Tibial nerve (tissue), 4 donors: Measurements from ENCODE around the gene TMEM94. TPM values are rescaled to one million over a fixed set of nuclear protein-coding genes. Genes with fewer than 3 reads are reported as not detected.
A peak's percentile ranks its signal among the peaks of the same experiment; 100 is the strongest.

Source experiments
- DNase-seq, 2 donors: peaks; one replicate each; pipeline ENCODE4 v3.0.0-alpha.2; 2019; ENCODE audit warnings: low spot score in 2 of 2
- H3K27ac ChIP-seq, 4 donors: fragments of 200-600 bp; sonication (generic) in 3 of 4; one replicate each; pipeline ENCODE4 v1.5.1; 2017 to 2019; ENCODE audit warnings: mild to moderate bottlenecking in 1 of 4
- H3K27me3 ChIP-seq, 2 donors: fragments of 200-600 bp; sonication (generic) in 1 of 2; one replicate each; pipeline versions ENCODE4 v1.5.1 to v1.6.0; 2017 to 2019
- H3K36me3 ChIP-seq, 3 donors: fragments of 200-600 bp; sonication (generic); one replicate each; pipeline ENCODE4 v1.5.1; 2018 to 2019
- H3K4me1 ChIP-seq, 4 donors: fragments of 200-600 bp; sonication (generic) in 3 of 4; one replicate each; pipeline ENCODE4 v1.5.1; 2017 to 2019
- H3K4me3 ChIP-seq, 4 donors: fragments of 200-600 bp; sonication (generic) in 3 of 4; one replicate each; pipeline ENCODE4 v1.5.1; 2017 to 2019; ENCODE audit warnings: mild to moderate bottlenecking in 1 of 4, moderate library complexity in 1 of 4
- H3K9me3 ChIP-seq, 4 donors: fragments of 200-600 bp; sonication (generic) in 3 of 4; one replicate each; pipeline ENCODE4 v1.5.1; 2017 to 2019
- EP300 ChIP-seq, 2 donors: sonication (generic); formaldehyde crosslinking; IDR thresholded peaks; one replicate each; pipeline ENCODE4 v1.6.1; 2017; ENCODE audit warnings: antibody characterized with exemption in 2 of 2, mild to moderate bottlenecking in 1 of 2
- POLR2A ChIP-seq, 2 donors: fragments of 450-650 bp; IDR thresholded peaks; one replicate each; pipeline ENCODE4 v1.6.1; 2017; ENCODE audit warnings: antibody characterized with exemption in 2 of 2, mild to moderate bottlenecking in 2 of 2, moderate library complexity in 2 of 2
- WGBS, 2 donors: methylation state at CpG; one replicate each; pipeline ENCODE4 v1.1.5; 2018; 5-methylcytosine and 5-hydroxymethylcytosine counted together
- total RNA-seq, 4 donors: library from RNA; depleted of rRNA; stranded (reverse); fragments of >200 nt; gene quantifications; one replicate each; pipeline ENCODE4 v1.1.0, GENCODE V29; 2016
- TF ChIP-seq, protein P1 (sequence below), 5 experiments: fragments of 200-600 bp in 3 of 5; fragments of 450-650 bp in 2 of 5; sonication (generic) in 3 of 5; IDR thresholded peaks; one replicate each; pipeline ENCODE4 v1.5.1; 2016 to 2019; ENCODE audit warnings: antibody characterized with exemption in 5 of 5, mild to moderate bottlenecking in 3 of 5, moderate library complexity in 2 of 5

TMEM94 gene
- total RNA-seq, 4 donors from 2014 or later: 84.3 to 95.1 (median 89.9) TPM

DNA sequence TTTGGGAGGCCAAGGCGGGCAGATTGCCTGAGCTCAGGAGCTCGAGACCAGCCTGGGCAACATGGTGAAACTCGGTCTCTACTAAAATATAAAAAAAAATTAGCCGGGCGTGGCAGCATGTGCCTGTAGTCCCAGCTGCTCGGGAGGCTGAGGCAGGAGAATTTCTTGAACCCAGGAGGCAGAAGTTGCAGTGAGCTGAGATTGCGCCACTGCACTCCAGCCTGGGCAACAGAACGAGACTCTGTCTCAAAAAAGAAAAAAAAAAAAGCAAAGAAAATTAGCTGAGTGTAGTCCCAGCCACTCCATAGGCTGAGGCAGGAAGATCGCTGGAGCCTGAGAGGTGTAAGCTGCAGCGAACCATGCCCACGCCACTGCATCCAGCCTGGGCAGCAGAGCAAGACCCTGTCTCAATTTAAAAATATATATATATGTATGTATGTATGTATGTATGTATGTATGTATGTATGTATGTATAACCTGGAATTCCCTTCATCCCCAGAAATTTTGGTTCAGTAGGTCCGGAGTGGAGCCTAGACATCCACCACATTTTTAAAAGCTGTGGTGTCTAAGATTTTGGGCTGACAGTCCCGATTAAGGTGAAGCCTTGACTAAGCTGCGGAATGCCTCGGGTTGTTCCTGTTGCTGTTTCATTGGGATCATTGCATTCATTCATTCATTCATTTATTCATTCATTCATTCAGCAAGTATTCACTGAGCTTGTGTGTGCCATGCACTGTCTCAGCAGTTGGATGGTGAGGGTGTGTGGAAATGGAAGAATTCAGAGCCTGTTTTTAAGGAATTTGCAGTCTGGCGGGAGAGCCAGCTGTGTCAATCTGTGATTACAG, 25.9 kb downstream of the TMEM94 start:
- Histone ChIP-seq H3K4me1 (peaks cover 0 to 90% (median 35%) of the 10 kb centered on the region in 4 donors), H3K36me3 (peaks cover 0 to 6% (median 0%) of the 10 kb centered on the region in 3 donors), H3K27me3 (no peaks in the 10 kb centered on the region), H3K9me3 (no peaks in the 10 kb centered on the region), H3K27ac (peak overlapping the region in 2 of 4 donors; percentile 55 to 57), H3K4me3 (no peak overlapping the region)
- WGBS, 2 donors: 83 to 87% methylated on average over 16 of the region's 16 CpGs
- DNase-seq: no peak
- TF ChIP-seq, protein P1, sequence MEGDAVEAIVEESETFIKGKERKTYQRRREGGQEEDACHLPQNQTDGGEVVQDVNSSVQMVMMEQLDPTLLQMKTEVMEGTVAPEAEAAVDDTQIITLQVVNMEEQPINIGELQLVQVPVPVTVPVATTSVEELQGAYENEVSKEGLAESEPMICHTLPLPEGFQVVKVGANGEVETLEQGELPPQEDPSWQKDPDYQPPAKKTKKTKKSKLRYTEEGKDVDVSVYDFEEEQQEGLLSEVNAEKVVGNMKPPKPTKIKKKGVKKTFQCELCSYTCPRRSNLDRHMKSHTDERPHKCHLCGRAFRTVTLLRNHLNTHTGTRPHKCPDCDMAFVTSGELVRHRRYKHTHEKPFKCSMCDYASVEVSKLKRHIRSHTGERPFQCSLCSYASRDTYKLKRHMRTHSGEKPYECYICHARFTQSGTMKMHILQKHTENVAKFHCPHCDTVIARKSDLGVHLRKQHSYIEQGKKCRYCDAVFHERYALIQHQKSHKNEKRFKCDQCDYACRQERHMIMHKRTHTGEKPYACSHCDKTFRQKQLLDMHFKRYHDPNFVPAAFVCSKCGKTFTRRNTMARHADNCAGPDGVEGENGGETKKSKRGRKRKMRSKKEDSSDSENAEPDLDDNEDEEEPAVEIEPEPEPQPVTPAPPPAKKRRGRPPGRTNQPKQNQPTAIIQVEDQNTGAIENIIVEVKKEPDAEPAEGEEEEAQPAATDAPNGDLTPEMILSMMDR (IDR thresholded peaks at IDR 0.05): no peak
- no peak for TF ChIP-seq POLR2A (IDR thresholded peaks at IDR 0.05)
- TF ChIP-seq EP300 (IDR thresholded peaks at IDR 0.05): no peak

DNA sequence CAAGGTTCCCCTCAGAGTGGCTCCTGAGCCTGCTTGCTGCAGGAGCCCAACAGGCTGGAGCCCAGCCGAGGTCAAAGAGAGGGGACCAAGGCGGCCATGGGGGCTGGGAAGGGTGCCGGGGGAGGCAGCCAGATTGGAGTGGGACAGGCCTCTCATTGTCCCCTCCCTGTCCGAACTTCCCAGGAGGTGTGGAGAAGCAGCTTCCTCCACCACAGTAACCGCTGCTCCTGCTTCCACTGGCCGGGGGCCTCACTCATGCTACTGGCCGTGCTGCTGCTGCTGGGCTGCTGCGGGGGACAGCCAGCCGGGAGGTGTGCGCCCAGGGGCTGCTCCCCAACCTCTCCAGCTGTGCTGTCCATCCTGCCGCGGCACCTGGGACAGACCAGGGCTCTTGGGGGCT, 29.3 kb downstream of the TMEM94 start:
- Histone ChIP-seq H3K27me3 (no peaks in the 10 kb centered on the region), H3K36me3 (peaks cover 0 to 15% (median 0%) of the 10 kb centered on the region in 3 donors), H3K27ac (peak overlapping the region; percentile 22 to 69 (median 35)), H3K4me3 (peak overlapping the region in 1 of 4 donors; percentile 8), H3K9me3 (no peaks in the 10 kb centered on the region), H3K4me1 (peaks cover 0 to 97% (median 40%) of the 10 kb centered on the region in 4 donors)
- WGBS, 2 donors: 45 to 61% methylated on average over 7 to 12 of the region's 12 CpGs
- TF ChIP-seq, protein P1 (IDR thresholded peaks at IDR 0.05): no peak
- no peak for TF ChIP-seq EP300 (IDR thresholded peaks at IDR 0.05)
- TF ChIP-seq POLR2A (IDR thresholded peaks at IDR 0.05): no peak
- DNase-seq: no peak

DNA sequence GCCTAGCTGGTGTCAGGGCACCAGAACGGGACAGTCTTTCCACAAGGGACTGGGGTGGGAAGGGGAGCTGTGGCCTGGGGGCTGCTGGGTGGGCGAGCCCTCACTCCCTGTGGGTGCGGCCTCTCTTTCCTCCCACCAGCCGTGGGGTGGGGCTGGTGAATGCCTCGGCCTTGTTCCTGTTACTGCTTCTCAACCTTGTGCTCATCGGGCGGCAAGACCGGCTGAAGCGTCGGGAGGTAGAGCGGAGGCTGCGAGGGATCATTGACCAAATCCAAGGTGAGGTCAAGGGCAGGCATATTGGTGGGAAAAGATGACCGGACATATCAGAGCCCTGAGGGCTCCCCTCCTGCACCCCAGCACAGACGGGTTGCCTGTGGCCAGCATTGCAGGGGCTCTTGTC, 29.7 kb downstream of the TMEM94 start:
- peaks cover 0 to 19% (median 0%) of the 10 kb centered on the region in 3 donors for H3K36me3 ChIP-seq
- H3K27me3 ChIP-seq: no peaks in the 10 kb centered on the region
- peaks cover 0 to 97% (median 39%) of the 10 kb centered on the region in 4 donors for H3K4me1 ChIP-seq
- no peak for DNase-seq
- 53 to 66% methylated on average over 14 of the region's 14 CpGs for WGBS, 2 donors
- no peaks in the 10 kb centered on the region for H3K9me3 ChIP-seq
- TF ChIP-seq, protein P1 (IDR thresholded peaks at IDR 0.05): no peak
- TF ChIP-seq POLR2A (IDR thresholded peaks at IDR 0.05): no peak
- no peak for TF ChIP-seq EP300 (IDR thresholded peaks at IDR 0.05)
- no peak overlapping the region for H3K4me3 ChIP-seq
- H3K27ac ChIP-seq: peak overlapping the region in 3 of 4 donors; percentile 26 to 69 (median 44)

DNA sequence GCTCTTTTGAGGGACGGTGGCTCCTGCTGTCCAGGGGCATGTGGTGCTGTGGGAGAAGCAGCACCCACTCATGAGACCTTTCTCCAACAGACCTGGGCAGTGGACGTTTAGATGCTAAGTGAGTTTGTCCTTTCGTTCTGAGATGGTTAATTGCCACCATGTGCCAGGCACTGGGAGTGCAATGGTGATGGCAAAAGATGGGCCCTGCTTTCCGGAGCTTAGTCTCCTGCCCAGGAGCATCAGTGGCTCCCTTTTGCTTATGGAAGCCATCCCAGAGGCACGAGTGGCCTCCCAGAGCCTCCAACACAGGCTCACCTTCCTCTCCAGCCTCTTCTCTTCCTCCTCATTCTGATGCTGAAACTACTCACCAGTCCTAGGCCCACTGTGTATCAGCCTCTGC, 30.5 kb downstream of the TMEM94 start:
- 55 to 64% methylated on average over 5 of the region's 5 CpGs for WGBS, 2 donors
- no peak for TF ChIP-seq EP300 (IDR thresholded peaks at IDR 0.05)
- TF ChIP-seq, protein P1 (IDR thresholded peaks at IDR 0.05): no peak
- no peak for TF ChIP-seq POLR2A (IDR thresholded peaks at IDR 0.05)
- no peak for DNase-seq
- Histone ChIP-seq H3K27ac (peak overlapping the region in 3 of 4 donors; percentile 30 to 69 (median 66)), H3K4me1 (peaks cover 0 to 94% (median 32%) of the 10 kb centered on the region in 4 donors), H3K27me3 (no peaks in the 10 kb centered on the region), H3K36me3 (peaks cover 0 to 27% (median 0%) of the 10 kb centered on the region in 3 donors), H3K4me3 (no peak overlapping the region), H3K9me3 (no peaks in the 10 kb centered on the region)
